HS-5 (cell line): ENCODE results near the gene CNTN4.
"Not testable (repeated sequence)": the region's sequence is repeated elsewhere in the genome, so short reads cannot be mapped to it uniquely, and the experiment has no call there.

Experiments used
- DNase-seq: peaks from one replicate; pipeline ENCODE4 v3.0.0-alpha.2; 2012; ENCODE audit warnings: low read depth

The CNTN4 gene

DNA sequence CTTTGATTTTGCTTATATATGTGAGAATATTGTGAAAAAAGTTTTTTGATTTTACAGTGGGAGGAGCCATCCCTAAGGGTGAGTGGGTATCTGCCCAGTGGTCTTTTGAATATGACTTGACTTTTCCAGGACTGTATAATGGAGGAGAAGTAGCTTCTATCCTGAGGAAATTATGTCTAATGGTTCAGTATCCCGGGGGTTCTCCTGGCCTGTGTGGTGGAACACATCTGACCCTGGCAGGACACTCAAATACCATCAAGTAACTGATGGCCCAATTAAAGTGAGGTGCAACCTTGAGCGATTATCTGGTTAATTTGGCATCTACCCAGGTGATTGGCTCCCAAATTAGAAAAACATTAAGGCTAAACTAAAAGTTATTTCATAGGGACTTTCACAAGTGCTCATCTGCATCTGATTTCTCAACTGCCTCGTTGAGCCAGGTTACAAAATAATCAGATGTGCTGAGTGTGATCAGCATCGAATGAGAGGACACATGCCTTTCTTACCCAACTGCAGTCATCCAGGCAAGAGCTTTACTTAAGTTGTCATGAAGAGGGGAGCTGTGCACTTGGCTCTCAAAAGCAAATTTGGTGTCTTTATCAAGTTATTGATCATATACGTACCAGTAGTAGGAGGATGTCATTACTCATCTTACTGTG lies 810.2 kb downstream of the CNTN4 start:
- no peak for DNase-seq

DNA sequence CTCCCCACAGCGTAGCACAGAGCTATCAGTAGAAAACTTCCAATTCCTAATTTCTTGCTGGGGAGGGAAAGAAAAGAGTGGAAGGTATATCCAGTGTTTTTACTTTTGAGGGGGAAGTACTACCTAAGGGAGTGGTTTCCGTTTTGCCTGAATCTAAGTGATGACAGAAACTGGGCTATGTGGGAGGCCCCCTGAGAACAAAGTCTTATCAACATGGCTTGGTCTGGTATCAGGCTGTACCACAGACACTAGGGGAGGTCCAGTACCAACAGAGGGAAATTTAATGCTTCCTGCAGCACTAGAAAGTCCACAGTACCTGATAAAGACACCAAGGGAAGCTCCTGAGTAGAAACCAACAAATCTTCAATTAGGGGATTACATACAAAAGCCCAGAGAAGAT lies 812.3 kb downstream of the CNTN4 start:
- no peak for DNase-seq

DNA sequence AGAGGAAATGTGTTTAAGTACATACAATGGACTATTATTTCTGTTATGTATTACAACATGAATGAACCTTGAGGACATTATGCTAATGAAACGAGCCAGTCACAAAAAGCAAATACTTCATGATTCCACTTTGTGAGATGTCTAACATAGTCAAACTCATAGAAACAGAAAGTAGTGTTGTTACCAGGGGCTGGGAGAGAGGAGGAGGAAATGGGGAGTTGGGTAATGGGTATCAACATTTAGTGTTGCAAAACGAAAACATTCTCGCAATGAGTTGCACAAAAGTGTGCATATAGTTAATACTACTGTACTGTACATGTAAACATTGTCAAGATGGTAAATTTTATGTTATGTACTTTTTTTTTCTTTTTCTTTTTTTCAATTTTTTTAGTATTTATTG lies 817.2 kb downstream of the CNTN4 start:
- DNase-seq = no peak

DNA sequence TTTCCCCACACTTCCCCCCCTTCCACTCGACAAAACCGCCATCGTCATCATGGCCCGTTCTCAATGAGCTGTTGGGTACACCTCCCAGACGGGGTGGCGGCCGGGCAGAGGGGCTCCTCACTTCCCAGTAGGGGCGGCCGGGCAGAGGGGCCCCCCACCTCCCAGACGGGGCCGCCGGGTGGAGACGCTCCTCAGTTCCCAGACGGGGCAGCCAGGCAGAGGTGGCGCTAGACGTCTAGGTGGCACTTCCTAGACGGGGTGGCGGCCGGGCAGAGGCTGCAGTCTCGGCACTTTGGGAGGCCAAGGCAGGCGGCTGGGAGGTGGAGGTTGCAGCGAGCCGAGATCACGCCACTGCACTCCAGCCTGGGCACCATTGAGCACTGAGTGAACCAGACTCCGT lies 818.0 kb downstream of the CNTN4 start:
- DNase-seq = not testable (repeated sequence)

DNA sequence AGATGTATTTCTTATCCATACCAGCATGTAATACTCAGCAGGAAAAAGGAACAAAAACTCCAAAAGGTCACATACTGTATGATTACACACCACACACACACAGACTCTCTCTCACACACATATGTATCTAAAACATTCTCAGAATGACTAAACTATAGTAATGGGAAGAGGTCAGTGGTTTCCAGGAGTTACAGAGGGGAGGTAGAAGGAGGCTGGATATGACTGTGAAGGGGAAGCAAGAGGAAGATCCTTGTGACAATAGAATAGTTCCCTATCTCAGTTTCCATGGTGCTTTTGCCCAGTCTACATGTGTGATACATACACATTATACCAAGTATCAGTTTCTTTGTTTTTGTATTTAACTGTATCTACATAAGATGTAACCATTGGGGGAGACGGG lies 821.4 kb downstream of the CNTN4 start:
- no peak for DNase-seq

DNA sequence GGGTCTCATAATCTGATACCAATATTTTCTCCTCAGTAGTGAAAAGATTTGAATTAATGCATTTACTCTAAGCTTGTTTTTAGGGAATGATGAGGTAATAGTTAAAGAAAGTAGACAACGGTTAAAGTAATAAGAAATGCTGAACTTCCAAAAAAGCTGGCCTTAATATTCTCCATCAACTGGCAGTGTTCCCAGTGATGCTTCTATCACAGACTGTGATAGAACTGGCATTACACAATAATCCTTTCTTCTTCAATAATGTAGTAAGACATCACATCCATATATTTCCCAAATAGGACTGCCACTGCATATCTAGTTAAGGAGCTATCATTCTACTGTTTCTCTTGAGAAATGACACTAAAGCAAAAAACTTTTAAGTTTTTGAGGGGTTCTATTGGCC lies 822.8 kb downstream of the CNTN4 start:
- DNase-seq = no peak

DNA sequence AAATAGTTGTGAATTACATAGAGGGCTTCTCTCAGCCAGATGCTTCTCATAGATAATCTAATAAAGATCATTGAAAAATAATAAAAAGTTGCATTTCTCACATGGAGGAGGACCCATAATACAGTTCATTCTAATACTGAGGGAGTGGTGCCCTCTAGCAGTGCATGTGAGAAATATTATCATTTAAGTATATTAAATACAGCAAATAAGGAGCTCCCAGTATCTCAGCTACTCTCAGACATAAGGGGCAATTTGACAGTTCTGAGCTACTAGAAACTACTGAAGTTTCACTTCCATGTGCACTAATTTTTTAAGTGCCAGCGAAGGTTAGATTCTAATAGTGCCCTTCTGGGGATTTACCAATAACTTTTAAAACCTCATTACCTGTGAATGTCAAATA lies 823.2 kb downstream of the CNTN4 start:
- no peak for DNase-seq

DNA sequence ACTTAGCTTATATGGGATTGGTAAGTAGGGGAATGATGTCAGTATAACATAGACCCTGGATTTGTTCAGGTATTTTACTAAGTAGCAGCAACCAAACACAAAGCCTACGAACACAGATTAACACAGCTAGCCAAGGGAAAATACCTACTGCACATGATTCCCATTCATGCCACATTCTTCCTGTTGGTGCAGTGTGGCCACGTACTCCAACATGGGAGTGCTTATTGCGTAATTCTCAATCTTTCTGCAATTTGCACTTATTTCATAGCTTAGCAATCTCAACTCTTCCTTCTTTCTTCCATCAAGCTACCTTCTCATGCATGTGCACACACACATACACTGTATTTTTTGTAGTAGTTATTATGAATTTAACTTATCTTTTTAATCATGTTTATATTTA lies 824.7 kb downstream of the CNTN4 start:
- no peak for DNase-seq

DNA sequence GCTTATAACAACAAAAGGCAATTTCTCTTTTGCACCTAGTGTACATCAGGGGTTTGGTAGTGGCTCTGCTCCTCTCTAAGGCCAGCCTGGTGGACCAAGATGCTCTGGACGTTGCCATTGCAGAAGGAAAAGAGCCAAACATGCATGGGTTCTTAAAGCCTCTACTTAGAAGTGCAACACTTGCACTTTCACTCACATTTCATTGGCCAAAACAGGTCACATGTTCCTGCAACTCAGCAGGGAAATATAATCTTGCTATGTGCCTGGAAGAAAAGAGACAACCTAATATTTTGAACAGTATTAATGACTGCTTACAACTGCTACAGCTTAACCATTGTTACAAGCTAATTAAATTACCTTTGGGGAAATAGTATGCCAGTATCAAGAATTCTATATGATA lies 828.6 kb downstream of the CNTN4 start:
- DNase-seq = no peak

DNA sequence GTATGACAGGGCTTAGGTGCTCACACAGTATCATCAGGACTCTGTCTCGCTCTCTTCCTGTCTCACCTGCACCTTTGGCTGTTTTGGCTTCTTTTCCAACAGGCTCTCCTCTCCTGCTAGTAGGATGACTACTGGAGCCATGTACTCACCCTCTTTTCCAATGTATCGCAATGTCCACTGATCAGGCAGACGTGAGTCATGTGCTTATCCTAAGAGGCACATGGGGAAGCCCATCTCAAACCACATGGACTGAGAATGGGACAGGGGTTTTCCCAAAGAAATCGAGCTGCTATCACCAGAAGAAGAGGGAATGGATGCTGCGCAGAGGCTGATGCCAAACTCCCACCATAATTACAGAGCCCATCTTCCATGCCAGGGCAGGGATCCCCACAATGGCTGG lies 830.9 kb downstream of the CNTN4 start:
- DNase-seq = no peak

DNA sequence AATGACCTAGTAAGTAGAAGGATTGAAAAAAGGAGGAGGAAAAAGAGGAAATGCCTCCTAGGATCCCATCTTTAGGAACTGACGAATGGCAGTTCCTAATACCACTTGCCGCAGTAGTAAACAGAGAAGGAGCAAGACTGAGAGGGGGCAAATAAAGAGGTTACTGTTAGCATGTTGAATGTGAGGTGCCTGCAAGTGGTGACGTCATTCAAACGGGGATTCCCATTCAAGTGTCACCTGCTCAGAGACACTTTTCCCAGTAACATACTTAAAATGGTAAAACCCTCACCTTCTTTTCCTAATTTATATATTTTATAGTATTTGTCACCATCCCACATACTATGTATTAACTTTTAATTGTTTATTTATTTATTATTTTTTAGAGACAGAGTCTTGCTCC lies 832.6 kb downstream of the CNTN4 start:
- DNase-seq = no peak

DNA sequence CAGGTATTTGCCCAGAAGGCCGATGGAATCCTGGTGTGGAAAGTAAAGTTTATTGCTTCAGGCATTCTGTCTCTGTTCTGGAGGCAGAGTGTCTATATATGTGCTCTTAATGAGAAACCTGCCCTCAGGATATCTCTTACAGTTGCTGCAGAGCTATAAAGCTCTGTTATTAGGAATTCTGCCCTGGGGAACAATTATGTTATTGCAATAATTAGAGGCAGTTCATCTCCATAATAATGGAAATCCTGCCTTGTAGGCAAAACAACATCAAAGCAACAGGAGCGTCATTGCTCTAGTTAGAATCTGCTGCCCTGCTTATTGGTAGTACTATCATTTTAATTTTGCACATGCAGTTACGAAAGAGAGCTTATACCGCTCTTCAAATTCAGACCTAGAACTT lies 835.9 kb downstream of the CNTN4 start:
- no peak for DNase-seq

DNA sequence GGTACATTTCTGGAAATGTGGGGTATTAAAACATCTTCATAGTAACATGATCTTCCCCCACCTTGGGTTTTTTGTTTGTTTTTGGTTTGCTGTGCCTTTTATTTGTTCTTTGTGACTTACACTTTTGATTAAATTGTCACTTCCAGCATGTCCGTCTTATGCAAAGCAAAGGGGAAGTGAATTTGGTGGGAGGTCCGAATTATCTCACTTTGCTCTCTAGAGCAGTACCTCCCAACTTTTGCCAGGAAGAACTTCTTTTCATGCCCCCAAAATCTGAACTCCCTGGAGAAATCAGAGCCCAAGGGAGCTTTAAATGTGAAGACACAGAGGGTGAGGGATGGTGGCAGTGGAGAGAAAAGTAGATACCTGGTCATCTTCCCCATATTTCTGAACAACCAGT lies 838.4 kb downstream of the CNTN4 start:
- DNase-seq = no peak

DNA sequence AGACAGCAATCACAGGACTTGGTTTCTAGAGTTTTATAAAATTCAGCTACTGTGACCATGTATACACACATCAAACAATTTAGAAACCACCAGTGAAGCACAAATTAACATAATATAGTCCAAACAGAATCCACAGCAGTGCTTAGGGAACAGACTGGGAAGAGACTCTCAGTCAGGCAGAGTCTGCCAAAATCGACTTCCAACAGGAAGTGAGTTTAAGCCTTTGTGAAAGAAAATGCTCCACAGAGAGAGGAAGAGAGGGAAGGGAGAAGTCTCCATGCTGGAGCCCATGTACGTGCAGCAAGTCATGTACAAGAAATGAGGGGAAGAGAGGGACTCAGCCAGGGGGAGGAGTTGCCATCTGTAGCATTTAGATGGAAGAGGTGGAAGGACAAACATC lies 838.9 kb downstream of the CNTN4 start:
- no peak for DNase-seq

DNA sequence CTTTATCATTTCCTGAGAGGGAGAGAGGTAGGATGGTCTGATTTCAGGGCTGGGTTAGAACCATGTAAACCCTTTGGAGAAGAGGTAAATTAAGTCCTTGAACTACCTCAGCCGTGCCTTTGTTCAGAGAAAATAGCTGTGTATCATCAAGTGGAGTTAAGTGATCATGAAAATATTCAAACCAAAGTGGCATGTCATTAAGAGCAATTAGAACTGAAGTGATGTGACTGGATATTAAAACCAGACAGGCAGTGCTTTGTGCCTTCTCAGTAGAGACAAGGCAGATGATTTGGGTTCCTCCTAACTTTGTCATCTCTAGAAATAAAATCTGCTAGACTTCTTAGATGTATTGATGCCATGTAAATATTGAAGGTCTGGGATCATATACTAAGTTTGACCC lies 840.0 kb downstream of the CNTN4 start:
- no peak for DNase-seq

DNA sequence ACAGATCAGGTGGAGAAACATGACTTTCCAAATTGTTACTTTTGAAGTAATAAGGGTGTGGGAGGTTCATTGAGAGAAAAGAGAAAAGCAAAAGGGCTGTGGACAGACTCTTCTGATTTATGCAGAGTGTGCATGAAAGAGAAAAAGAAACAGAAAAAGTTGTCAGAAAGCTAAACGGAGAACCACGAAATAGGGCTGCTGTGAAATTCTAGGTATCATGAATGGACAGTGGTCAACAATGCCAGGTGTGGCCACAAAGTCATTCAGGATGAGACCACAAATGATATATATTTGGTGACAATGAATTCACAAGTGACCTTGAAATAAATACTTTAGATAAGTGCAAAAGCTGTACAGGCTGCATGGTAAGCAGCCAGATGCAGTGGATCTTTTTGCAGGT lies 841.4 kb downstream of the CNTN4 start:
- DNase-seq = no peak

DNA sequence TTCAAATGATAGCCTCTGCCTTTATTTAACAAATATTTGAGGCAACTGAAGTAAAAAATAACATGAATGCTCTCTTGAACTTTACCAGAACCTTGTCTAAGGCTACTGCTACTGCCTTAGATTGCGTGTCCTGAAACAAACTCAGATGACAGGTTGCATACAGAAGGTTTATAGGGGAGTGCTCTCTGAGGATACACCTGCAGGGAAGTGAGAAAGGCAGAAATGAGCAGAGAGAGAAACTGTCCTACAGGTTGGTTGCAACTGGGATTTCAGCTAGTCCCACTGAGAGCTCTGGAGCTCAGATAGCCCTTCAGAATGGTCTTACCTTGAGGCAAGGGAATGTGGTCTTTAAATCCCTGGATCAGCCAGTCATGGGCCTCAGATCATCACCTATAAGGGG lies 846.0 kb downstream of the CNTN4 start:
- DNase-seq = no peak

DNA sequence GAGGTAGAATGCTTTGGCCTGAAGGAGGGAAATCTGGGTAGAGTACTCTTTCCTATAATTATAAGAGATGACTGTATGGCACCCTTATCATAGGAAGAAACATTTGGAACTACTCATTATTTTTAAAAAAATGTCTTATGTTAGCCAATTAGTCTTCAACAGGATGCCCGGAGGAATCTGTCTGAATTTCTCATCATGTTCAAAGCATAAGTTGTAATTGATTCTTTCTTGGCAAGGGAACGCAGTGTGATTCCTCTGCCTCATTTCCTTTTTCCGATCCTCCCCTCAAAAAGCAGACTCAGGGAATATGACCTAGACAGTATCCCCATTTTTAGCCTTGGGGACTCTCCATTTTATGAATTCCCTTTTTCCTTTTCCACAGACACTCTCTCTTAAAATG lies 846.5 kb downstream of the CNTN4 start:
- no peak for DNase-seq

DNA sequence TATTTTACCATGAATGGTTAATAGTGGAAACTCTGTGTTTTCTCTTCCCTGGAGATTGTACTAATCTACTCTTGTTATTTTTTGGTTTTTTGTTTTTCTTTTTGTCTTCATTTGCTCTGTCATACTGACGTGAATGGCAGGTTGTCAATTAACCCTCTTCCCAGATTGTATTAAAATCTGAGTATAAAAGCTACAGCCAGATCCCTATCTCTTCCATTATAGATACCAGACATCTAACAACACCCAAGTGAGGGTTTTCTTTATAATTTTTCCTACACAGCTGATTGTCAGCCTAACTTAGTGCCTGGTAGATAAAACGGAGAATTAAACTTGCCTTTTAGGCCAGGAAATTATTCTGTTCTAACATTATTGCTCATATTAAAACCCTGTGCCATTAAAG lies 848.9 kb downstream of the CNTN4 start:
- no peak for DNase-seq

DNA sequence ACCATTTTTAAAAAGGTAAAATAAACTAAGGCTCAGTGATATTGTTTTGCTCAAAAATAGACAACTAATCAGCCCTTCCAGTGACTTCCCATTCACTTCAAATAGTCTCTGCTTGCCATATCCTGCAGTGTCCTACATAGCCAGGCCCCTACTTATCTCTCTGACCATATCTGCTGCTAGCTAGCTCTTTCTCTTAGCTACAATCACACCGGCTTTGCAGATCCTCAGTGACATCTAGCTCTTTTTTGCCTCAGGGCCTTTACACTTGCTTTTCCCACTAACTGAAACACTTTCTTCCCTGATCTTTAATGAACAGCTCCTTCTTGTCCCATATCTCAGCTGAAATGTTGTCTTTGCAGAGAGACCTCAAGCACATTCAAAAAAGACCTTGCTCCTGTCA lies 850.2 kb downstream of the CNTN4 start:
- no peak for DNase-seq

DNA sequence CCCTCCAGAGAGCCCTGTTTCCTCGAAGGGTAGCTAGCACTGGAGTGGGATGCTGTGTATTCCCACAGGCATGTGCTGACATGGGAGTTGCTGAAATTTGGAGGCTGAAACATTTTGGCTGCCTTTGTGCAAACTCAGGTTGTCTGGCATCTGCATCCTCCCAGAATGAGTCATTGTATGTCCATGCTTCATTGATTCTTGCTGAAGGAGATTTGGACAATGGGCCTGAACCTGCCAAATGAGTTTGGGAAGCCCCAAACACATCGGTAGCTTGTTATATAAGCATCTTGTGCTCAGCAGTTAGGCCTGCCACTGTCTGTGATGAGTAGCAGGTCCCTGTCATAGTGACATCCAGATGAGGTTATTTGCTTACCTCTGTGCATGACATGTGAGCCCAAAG lies 851.5 kb downstream of the CNTN4 start:
- no peak for DNase-seq

DNA sequence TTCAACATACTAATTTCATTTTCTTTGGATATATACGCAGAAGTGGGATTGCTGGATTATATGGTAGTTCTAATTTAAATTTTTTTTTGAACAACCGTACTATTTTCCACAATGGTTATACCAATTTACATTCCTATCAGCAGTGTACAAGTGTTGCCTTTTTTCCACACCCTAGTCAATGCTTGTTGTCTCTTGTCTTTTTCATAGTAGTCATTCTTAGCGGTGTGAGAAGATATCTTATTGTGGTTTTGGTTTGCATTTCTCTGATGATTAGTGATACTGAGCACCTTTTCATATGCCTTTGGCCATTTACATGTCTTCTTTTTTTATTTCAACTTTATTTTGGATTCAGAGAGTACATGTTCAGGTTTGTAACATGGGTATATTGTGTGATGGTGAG lies 858.4 kb downstream of the CNTN4 start:
- no peak for DNase-seq

DNA sequence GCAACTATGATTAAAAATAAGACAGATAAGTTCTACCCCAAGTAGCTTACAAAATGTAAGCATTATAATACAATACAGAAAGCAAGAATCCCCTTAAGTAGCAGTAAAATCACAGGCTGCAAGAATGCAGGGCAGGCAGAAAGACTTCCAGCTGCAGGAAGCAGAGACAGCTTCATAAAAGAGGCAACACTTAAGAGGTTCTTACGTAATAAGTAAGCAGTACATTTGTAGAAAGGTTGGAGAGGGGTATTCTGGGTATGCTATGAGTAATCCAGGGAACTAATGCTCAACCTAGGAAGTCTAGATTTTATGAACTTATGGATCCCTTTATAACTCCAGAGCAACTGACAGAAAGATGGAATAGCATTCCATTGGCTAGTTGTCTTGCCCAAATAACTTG lies 859.9 kb downstream of the CNTN4 start:
- no peak for DNase-seq

DNA sequence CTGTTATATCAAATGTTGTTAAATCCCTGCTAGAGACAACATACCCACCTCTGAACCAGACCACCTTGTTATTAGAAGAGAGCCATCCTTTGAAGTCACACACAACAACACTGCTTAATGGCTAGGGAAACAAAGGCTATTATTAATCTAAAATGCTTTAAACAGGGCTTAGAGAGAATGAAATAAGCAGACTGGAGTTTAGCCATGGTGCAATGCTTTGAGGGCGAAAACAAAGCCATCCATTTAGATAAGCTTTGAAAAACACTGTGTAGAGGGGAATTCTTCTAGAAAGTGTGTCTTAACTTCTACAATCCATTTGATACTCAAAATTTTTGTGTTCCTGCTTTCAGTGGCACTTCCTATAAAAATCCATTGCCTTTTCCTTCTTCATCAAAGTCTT lies 862.9 kb downstream of the CNTN4 start:
- DNase-seq = no peak

DNA sequence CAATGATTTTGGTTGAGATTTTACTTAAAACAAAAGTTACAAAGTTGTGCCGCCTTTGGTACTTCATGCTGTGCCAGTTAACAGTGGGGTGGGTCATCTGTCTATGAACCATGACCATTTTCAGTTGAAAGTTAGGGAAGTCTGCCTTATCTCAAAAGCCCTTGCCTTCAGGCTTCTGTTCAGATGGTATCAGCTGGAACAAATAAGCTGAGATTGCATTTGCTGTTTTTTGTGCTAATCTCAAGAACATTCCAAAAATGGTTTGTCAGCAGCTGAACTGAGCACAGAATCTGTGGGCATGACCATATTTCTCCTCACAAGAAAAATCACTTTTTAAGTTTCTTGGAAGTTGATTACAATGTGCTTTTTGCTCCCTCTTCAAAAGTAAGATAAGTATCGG lies 869.2 kb downstream of the CNTN4 start:
- DNase-seq = no peak
